ENCODE measurements around the gene RCBTB2.

GRCh38 chr13:48501705-48502104, 31.2 kb downstream of the RCBTB2 start:
- no peak for TF ChIP-seq POLR2A (IDR thresholded peaks at IDR 0.05)
- TF ChIP-seq, protein P1, sequence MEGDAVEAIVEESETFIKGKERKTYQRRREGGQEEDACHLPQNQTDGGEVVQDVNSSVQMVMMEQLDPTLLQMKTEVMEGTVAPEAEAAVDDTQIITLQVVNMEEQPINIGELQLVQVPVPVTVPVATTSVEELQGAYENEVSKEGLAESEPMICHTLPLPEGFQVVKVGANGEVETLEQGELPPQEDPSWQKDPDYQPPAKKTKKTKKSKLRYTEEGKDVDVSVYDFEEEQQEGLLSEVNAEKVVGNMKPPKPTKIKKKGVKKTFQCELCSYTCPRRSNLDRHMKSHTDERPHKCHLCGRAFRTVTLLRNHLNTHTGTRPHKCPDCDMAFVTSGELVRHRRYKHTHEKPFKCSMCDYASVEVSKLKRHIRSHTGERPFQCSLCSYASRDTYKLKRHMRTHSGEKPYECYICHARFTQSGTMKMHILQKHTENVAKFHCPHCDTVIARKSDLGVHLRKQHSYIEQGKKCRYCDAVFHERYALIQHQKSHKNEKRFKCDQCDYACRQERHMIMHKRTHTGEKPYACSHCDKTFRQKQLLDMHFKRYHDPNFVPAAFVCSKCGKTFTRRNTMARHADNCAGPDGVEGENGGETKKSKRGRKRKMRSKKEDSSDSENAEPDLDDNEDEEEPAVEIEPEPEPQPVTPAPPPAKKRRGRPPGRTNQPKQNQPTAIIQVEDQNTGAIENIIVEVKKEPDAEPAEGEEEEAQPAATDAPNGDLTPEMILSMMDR (IDR thresholded peaks at IDR 0.05) = no peak

All from breast epithelium (tissue), 3 donors.